ENCODE measurements around the gene COA1.
"Not testable (repeated sequence)": the region's sequence is repeated elsewhere in the genome, so short reads cannot be mapped to it uniquely, and the experiment has no call there.

Gene COA1

GRCh38 chr7:43627798-43628197 lies 101.5 kb downstream of the COA1 start:
- not testable (repeated sequence) for DNase-seq (ENCODE audit: low spot score)

DNA sequence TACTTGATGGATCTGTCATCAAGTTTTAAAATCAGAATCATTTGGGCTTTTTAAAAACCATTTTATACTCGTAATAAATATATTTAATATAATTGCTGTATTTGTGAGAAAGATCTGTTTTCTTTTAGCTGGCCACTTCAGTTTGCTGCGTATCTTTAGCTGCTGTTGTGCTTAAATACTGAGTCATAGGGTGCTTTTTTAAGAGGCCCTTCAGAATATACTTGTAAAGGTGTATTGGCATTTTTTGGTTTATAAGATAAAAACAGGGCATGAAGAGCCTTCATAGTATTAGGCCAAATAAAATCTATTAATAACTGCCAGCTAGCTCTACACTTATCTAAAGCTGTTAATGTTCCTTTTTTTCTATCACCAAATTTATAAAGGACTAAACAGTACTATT lies 102.6 kb downstream of the COA1 start:
- no peak for DNase-seq (ENCODE audit: low spot score)

DNA sequence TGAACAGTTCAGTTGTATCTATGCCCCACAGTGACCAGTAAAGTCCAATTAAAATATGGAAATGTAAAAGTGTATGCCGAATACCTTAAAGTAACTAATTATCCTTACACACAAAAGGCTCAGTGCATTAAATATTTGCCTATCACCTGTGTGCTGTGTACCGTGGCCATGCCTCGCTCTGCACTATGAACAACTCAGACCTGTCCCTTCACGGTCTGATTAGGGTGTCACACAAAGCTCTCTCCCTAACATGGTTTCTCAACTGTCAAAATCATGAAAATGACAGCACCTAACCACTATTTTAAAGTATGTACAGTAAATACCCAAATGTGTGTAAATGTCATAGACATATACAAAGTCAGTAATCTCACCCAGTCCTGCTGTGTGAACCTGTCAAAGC lies 103.3 kb downstream of the COA1 start:
- no peak for DNase-seq (ENCODE audit: low spot score)

GRCh38 chr7:43625453-43625852 lies 103.9 kb downstream of the COA1 start:
- no peak for DNase-seq (ENCODE audit: low spot score)

GRCh38 chr7:43624156-43624555 lies 105.2 kb downstream of the COA1 start:
- DNase-seq (ENCODE audit: low spot score), result no peak

GRCh38 chr7:43621729-43622448 lies 107.4 kb downstream of the COA1 start:
- DNase-seq (ENCODE audit: low spot score), result no peak

- DNase-seq (ENCODE audit: low spot score), result no peak
These were observed 109.9 kb downstream of the COA1 start for GRCh38 chr7:43619213-43620012.

DNA sequence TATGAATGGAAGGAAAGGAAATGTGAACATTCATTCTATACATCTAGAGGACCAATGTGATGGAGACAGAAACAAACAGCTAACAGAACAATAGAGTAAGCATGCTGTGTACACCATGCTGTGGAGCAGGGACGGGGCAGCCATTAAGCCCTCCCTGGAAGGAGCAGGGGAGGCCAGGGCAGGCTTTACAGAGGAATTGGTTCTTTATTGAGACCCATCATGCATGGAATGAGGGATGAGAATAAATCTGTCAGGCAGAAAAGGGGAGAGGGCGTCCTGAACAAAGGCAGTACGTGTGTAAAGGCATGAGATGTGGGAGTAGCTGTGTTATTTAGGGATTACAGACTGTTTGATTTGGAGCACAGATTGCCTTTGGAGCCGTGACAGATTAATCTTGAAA lies 111.2 kb downstream of the COA1 start:
- DNase-seq (ENCODE audit: low spot score), result no peak

DNA sequence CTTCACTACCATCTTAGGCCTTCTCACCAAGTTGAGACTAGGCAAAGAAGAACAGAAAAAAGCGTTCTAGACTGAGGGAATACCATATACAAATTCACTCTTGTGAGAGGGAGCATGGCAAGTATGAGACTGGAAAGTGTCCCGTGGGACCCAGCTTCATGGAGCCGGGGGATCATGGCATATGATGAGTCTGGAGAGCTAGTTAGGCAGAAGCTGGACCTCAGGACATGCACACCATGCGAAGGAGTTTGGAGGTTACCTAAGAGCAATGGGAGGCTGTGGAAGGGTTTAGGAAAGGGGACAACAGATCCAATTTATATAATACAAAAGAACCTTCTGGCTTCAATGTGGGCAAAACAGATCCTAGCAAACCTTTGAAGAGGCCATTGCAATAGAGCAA lies 112.3 kb downstream of the COA1 start:
- DNase-seq (ENCODE audit: low spot score), result no peak

- no peak for DNase-seq (ENCODE audit: low spot score)
These were observed 113.7 kb downstream of the COA1 start for GRCh38 chr7:43615558-43616145.

- no peak for DNase-seq (ENCODE audit: low spot score)
These were observed 116.4 kb downstream of the COA1 start for GRCh38 chr7:43612599-43613589.

- DNase-seq (ENCODE audit: low spot score), result no peak
These were observed 117.2 kb downstream of the COA1 start for GRCh38 chr7:43612128-43612527.

- no peak for DNase-seq (ENCODE audit: low spot score)
These were observed 120.2 kb downstream of the COA1 start for GRCh38 chr7:43609097-43609496.

DNA sequence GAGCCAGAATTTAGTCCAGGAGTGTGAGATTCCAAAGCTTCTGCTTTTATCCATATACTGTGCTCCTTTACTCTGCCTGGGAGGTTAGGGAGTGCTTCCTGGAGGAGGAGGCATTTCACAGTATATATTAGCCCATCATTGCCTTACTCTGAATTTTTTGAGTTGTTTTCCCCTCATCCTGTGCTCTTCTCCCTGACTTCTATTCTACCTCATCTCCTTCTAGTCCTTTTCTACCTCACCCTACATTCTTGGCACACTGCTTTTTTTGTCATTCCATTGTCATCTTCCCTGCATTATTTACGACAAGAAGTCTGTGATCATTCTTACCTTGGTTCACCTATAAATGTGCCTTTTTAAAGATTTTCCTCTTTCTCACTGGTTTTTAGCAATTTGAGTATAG lies 125.1 kb downstream of the COA1 start:
- no peak for DNase-seq (ENCODE audit: low spot score)

DNA sequence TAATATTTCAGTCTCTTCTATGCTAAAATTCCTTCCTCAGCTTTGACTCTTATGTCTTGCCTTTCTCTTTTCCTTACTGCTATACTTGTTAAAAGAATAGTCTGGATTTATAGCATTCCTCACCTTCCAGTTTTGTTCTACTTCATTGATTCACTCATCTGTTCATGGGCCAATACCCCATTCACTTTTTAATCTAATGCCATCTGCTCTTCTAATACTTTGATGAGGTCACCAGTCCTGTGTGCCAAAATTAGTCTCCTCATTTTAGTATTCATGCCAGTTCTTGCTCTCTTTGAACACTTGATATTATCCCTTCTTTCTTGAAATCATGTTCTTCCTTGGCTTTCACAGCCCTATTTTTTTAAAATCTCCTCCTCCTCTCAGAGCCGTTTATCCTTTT lies 127.1 kb downstream of the COA1 start:
- no peak for DNase-seq (ENCODE audit: low spot score)

DNA sequence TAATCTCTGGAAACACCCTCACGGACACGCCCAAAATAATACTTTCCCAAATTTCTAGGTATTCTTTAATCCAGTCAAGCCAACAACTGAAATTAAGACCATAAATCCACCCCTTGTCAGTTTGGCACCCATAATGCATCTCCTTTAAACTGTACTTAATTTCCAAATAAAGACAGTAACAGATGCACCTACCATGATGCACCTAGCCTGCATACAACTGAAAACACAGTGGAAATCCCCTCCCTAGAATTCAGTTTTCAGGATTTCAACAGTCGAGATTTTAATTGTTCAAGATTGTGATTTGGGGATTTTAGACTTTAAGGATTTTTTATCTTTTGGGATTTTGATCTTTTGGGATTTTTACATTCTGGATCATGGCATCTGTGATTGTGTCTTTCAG lies 129.3 kb downstream of the COA1 start:
- no peak for DNase-seq (ENCODE audit: low spot score)

DNA sequence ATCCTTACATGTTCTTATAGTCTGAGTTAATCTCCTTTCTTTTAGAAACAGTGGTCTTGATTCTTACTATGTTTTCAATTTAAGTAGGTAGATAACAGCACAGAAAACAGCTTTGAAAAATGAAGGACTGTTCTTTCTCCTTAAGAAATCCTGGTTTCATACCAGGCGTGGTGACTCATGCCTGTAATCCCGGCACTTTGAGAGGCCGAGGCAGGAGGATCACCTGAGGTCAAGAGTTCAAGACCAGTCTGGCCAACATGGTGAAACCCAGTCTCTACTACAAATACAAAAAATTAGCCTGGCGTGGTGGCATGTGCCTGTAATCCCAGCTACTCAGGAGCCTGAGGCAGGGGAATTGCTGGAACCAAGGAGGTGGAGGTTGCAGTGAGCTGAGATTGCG lies 132.9 kb downstream of the COA1 start:
- DNase-seq (ENCODE audit: low spot score), result not testable (repeated sequence)

DNA sequence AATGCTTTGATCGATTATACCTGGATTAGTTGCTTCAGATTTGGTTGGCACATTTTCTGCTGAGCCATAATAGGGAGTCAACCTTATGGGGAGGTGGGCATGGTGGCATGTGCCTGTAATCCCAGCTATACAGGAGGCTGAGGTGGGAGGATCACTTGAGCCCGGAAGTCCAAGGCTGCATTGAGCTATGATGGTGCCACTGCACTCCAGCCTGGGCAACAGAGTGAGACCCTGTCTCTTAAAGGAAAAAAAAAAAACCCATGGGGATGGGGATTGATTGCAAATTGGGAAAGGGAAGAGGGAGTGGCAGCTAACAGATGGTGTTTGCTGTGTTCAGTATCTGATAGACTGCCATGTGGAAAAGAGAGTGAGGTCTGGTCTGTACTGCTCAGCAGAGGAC lies 135.3 kb downstream of the COA1 start:
- DNase-seq (ENCODE audit: low spot score), result no peak

- DNase-seq (ENCODE audit: low spot score), result no peak
These were observed 136.3 kb downstream of the COA1 start for GRCh38 chr7:43593010-43593409.

DNA sequence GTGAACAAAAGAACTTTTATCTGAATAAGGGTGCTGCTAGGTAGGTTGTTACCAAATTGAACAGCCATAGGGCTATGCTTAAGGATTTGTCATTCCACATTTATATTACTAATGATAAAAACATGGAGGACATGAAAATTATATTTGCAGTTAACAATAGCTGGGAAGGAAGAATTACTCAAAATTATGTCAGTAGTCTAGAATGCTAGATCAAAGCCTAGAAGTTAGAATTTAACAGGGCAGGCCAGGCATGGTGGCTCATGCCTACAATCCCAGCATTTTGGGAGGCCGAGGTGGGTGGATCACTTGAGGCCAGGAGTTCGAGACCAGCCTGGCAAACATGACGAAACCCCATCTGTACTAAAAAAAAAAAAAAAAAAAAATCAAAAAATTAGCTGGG lies 137.0 kb downstream of the COA1 start:
- DNase-seq (ENCODE audit: low spot score), result no peak

- DNase-seq (ENCODE audit: low spot score), result no peak
These were observed 137.7 kb downstream of the COA1 start for GRCh38 chr7:43591558-43592180.
